BLaER1 treated with 17β-estradiol and CSF1 and Interleukin-3, amounts not matched to agents 10 nM and 100 nM (cell line): ENCODE data around the gene NEK6.

Experiments
- H3K27ac ChIP-seq, 11 experiments: shearing (Covaris generic); formaldehyde crosslinking; 2 replicates each; pipeline ENCODE4 v1.8.1; 2022
- H3K27me3 ChIP-seq, 11 experiments: shearing (Covaris generic); formaldehyde crosslinking; 2 replicates each; pipeline ENCODE4 v1.8.1; 2022
- H3K36me3 ChIP-seq, 11 experiments: shearing (Covaris generic); formaldehyde crosslinking; 2 replicates each; pipeline ENCODE4 v1.8.1; 2022
- H3K4me1 ChIP-seq, 10 experiments: shearing (Covaris generic); formaldehyde crosslinking; 2 replicates each; pipeline ENCODE4 v1.8.1; 2022
- H3K4me2 ChIP-seq, 11 experiments: shearing (Covaris generic); formaldehyde crosslinking; 2 replicates each; pipeline ENCODE4 v1.8.1; 2022
- H3K4me3 ChIP-seq, 10 experiments: shearing (Covaris generic); formaldehyde crosslinking; 2 replicates each; pipeline ENCODE4 v1.8.1; 2022
- H3K9ac ChIP-seq, 11 experiments: shearing (Covaris generic); formaldehyde crosslinking; 2 replicates each; pipeline ENCODE4 v1.8.1; 2022
- H3K9me3 ChIP-seq, 11 experiments: shearing (Covaris generic); formaldehyde crosslinking; replicated peaks in 1 of 11; 2 replicates each; pipeline ENCODE4 v1.8.1; 2022
- H4K20me1 ChIP-seq, 11 experiments: shearing (Covaris generic); formaldehyde crosslinking; 2 replicates each; pipeline ENCODE4 v1.8.1; 2022
- Cebpa-rat ChIP-seq, 11 experiments: shearing (Covaris generic); IDR thresholded peaks; 2 replicates each; pipeline ENCODE4 v1.8.1; 2022

NEK6 gene

DNA sequence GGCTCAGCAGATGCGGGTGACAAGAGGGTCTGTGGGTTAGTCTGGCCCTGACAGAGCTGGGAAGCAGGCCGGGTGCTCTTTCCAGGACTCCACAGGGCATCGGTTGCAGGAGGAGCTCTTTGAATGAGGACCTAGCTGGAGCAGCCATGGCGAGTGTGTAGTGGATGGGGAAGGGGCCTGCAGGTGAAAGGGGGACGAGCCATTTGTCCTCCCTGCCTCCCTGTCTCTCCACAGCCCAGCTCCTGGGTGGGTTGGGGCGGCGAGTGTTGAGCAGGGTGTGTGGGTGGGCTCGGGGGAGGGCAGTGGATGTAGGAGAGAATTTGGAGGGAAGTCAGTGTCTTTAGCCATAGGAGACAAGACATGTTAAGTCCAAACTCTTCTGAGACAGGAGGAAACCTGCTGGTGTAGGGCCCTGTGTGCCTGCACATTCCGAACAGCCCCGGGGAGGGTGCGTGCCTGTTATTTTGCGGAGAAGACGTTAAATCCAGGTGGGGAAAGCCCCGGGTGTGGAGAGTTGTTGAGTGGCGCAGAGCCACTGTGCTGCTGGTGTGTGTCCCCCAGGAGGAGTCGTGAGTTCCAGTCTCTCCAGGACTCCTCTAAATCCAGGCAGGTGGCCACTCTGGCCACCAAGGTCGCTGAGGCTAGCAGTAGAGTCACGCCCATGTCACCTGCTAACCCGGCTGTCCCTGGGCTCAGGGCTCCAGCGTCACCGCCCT lies 83.9 kb downstream of the NEK6 start:
- H3K9ac ChIP-seq = peak overlapping the region in 3 of 11 experiments; percentile 59 to 71 (median 68); a peak in 2 of 22 replicates
- TF ChIP-seq Cebpa-rat (IDR thresholded peaks at IDR 0.05) = no peak
- H4K20me1 ChIP-seq = peaks cover 32 to 71% (median 48%) of the 10 kb centered on the region in 11 experiments; a peak in 21 of 22 replicates
- H3K36me3 ChIP-seq = peaks cover 40 to 77% (median 67%) of the 10 kb centered on the region in 11 experiments
- H3K27me3 ChIP-seq = no peaks in the 10 kb centered on the region
- H3K4me3 ChIP-seq = no peak overlapping the region
- H3K4me1 ChIP-seq = peaks cover 24 to 35% (median 28%) of the 10 kb centered on the region in 10 experiments
- peak overlapping the region; percentile 71 to 94 (median 79); a peak in 21 of 22 replicates for H3K4me2 ChIP-seq
- peaks cover 7 to 17% (median 11%) of the 10 kb centered on the region in 11 experiments; a peak in 18 of 22 replicates for H3K9me3 ChIP-seq
- H3K27ac ChIP-seq = peak overlapping the region in 5 of 11 experiments; percentile 54 to 76 (median 68); a peak in 7 of 22 replicates

DNA sequence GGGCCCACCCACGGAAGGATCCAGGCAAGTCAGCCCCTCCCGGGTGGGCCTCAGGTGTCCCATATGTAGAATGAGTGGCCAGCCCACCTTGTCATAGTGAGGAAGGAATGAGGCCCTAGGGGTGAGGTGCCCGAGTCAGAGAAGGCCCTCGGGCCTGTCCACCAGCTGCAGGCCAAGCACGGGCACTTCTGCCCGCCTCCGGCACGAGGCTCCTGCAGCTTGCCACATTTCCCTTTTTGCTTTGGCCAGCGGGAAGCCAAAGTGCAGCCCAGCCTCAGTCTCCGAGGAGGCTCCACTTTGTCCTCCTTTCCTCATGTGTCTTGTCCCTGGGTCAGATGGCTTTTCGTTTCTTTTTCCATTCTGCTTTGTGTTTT lies 84.6 kb downstream of the NEK6 start:
- H3K27me3 ChIP-seq = no peaks in the 10 kb centered on the region
- H3K4me3 ChIP-seq = 0 out of 20 replicates have a peak overlapping the region, but pooled peaks of 1 of the 10 experiments have one; percentile 12
- peaks cover 32 to 79% (median 56%) of the 10 kb centered on the region in 11 experiments; a peak in 21 of 22 replicates for H4K20me1 ChIP-seq
- H3K9ac ChIP-seq = peak overlapping the region in 10 of 11 experiments; percentile 50 to 71 (median 58); a peak in 18 of 22 replicates
- H3K27ac ChIP-seq = peak overlapping the region in 10 of 11 experiments; percentile 28 to 76 (median 68); a peak in 18 of 22 replicates
- H3K4me1 ChIP-seq = peaks cover 28 to 42% (median 31%) of the 10 kb centered on the region in 10 experiments
- TF ChIP-seq Cebpa-rat (IDR thresholded peaks at IDR 0.05) = no peak
- H3K9me3 ChIP-seq = peaks cover 3 to 10% (median 5%) of the 10 kb centered on the region in 11 experiments; a peak in 16 of 22 replicates
- peaks cover 37 to 77% (median 67%) of the 10 kb centered on the region in 11 experiments for H3K36me3 ChIP-seq
- H3K4me2 ChIP-seq = peak overlapping the region; percentile 71 to 94 (median 79)

DNA sequence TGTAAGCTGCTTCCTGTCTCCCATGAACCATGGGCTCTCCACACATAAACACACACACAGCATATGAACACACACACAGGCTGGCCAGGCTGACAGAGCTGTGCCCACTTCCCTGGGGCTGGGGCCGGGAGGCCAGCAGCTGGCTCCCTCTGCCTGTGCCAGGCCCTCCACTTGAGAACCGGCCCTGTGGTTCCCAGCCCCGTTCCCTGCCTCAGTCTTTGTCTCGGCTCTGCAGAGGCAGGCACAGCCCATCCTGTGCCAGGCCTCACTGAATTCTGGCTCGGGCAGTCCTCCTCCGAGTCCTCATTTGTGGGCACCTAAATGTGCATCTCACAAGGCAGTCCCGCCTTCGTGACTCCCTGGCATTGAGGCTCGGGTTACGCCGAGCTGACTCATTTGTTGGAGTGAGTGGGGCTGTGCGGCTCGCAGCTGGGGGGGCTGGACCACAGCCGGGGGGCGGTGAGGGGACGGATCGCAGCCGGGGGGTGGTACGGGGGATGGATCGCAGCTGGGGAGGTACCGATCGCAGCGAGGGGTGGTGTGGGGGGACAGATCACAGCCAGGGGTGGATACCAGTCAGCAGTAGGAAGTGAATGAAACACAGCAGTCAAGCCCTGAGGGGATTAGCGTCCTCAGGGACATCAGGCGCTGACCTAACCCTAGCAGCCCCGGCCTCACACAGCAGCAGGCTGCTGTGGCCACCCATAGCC lies 85.2 kb downstream of the NEK6 start:
- TF ChIP-seq Cebpa-rat (IDR thresholded peaks at IDR 0.05) = no peak
- Histone ChIP-seq H3K4me3 (peak overlapping the region in 2 of 10 experiments; percentile 16 to 22; a peak in 2 of 20 replicates), H3K9ac (peak overlapping the region; percentile 40 to 71 (median 57); a peak in 20 of 22 replicates), H3K9me3 (peaks cover 0 to 4% (median 0%) of the 10 kb centered on the region in 11 experiments; a peak in 5 of 22 replicates), H3K4me2 (peak overlapping the region; percentile 71 to 94 (median 79)), H3K27me3 (no peaks in the 10 kb centered on the region), H3K36me3 (peaks cover 37 to 77% (median 67%) of the 10 kb centered on the region in 11 experiments), H3K4me1 (peaks cover 28 to 46% (median 33%) of the 10 kb centered on the region in 10 experiments), H4K20me1 (peaks cover 32 to 84% (median 59%) of the 10 kb centered on the region in 11 experiments; a peak in 21 of 22 replicates), H3K27ac (peak overlapping the region in 10 of 11 experiments; percentile 28 to 76 (median 68); a peak in 18 of 22 replicates)

DNA sequence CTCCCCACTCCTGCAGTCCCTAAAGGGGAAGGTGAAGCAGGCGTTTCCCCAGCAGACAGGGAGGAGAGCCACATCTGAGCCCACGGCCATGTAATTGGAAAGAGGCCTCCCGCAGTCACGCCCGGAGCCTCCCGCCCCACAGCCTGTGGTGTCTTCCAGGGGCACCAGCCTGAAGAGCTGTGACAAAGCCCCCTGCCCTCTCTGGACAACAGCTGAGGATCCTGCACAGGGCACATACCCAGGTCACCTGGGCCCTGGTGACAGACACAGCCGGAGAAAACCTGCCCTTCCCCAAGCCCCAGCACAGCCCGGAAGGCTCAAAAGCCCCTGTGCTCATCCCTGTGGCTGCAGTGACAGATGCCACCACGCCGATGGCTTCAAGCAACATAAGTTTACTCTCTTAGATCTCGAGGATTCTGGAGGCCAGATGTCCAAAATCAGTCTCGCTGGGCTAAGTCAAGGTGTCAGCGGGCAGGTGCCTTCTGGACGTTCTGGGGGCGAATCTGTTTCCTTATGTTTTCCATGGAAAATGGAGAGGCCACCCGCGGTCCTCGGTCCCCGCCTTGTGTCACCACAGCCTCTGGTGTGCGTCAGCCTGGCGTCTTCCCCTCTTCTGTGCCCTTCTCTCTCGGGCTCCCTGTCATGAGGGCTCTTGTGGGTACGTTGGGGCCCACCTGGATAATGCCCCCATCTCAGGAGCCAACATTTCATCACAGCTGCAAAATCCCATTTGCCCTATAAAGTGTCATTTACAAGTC lies 86.0 kb downstream of the NEK6 start:
- Histone ChIP-seq H3K4me2 (peak overlapping the region; percentile 68 to 94 (median 79)), H4K20me1 (peaks cover 39 to 92% (median 66%) of the 10 kb centered on the region in 11 experiments; a peak in 21 of 22 replicates), H3K27ac (peak overlapping the region in 9 of 11 experiments; percentile 41 to 76 (median 68); a peak in 16 of 22 replicates), H3K4me1 (peaks cover 28 to 46% (median 34%) of the 10 kb centered on the region in 10 experiments), H3K9me3 (no peaks in the 10 kb centered on the region), H3K27me3 (no peaks in the 10 kb centered on the region), H3K4me3 (peak overlapping the region in 1 of 10 experiments; percentile 16; a peak in 2 of 20 replicates), H3K9ac (peak overlapping the region; percentile 40 to 71 (median 57); a peak in 19 of 22 replicates), H3K36me3 (peaks cover 38 to 77% (median 67%) of the 10 kb centered on the region in 11 experiments)
- TF ChIP-seq Cebpa-rat (IDR thresholded peaks at IDR 0.05) = no peak

DNA sequence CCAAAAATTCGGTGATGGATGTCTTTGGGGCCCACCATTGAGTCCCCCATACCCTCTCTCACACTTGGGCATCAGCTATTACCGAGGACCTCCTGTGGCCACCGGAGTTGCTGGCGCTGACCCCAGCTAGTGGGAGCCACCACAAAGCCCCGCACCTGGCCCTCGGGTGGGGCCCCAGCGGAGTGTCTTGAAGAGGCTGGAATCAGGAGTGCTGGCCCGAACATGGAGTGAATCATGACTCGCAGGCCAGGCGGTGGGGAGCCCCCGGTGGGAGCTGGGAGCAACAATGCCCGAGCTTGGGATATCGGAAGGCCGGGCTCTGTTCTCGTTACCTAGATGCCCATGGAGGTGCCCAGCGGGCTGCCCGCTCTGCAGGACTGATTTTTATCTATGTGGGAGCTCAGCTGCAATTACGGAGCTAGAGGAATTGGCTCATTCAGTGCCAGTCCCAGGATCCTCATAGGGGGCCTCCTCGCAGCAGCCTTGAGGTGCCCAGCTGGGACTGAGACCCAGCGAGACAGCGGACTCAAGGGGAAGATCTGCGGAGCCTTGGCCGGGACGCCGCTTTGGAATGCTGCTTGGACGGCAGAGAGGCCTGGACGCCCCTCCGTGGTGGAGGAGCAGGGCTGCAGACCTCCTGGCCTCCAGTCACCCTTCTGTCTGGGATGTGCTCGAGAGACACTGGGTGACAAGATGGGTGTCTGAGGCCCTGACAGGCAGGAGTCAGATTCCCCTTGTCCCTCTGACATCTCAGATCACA lies 86.7 kb downstream of the NEK6 start:
- peaks cover 45 to 78% (median 70%) of the 10 kb centered on the region in 11 experiments for H3K36me3 ChIP-seq

DNA sequence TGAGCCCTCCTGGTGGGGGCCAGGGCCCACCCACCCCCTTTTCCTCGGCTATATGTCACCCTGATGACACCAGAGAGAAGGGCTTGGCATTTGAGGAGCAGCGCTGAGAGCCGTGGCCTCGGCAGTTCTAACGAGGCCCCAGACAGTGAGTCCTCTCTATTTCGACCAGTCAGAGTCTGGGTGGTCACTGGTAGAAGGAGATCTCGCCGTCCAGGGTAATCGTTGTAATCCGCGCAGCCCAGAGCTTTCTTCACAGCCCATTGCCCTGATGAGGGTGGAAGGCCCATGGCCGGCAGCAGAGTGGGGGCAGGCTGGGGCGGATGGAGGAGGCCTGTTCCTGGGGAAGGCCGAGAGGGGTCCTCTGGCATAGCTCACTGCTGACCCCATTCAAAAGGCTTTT lies 87.3 kb downstream of the NEK6 start:
- no peak for TF ChIP-seq Cebpa-rat (IDR thresholded peaks at IDR 0.05)
- H3K27me3 ChIP-seq = no peaks in the 10 kb centered on the region
- no peak overlapping the region; a peak in 1 of 22 replicates for H3K27ac ChIP-seq
- peaks cover 47 to 78% (median 71%) of the 10 kb centered on the region in 11 experiments for H3K36me3 ChIP-seq
- H4K20me1 ChIP-seq = peaks cover 40 to 97% (median 80%) of the 10 kb centered on the region in 11 experiments; a peak in 21 of 22 replicates
- no peak overlapping the region for H3K4me3 ChIP-seq
- H3K9me3 ChIP-seq = no peaks in the 10 kb centered on the region
- peaks cover 28 to 46% (median 34%) of the 10 kb centered on the region in 10 experiments for H3K4me1 ChIP-seq
- no peak overlapping the region for H3K9ac ChIP-seq
- no peak overlapping the region for H3K4me2 ChIP-seq

More for the DNA sequence above, 86.7 kb downstream of the NEK6 start:
- Histone ChIP-seq H3K9me3 (no peaks in the 10 kb centered on the region), H3K4me2 (peak overlapping the region in 3 of 11 experiments; percentile 68 to 82 (median 72); a peak in 3 of 22 replicates), H3K9ac (no peak overlapping the region; a peak in 1 of 22 replicates), H3K27ac (no peak overlapping the region; a peak in 1 of 22 replicates), H4K20me1 (peaks cover 40 to 93% (median 74%) of the 10 kb centered on the region in 11 experiments; a peak in 21 of 22 replicates), H3K4me1 (peaks cover 28 to 46% (median 34%) of the 10 kb centered on the region in 10 experiments), H3K27me3 (no peaks in the 10 kb centered on the region), H3K4me3 (no peak overlapping the region)
- no peak for TF ChIP-seq Cebpa-rat (IDR thresholded peaks at IDR 0.05)

DNA sequence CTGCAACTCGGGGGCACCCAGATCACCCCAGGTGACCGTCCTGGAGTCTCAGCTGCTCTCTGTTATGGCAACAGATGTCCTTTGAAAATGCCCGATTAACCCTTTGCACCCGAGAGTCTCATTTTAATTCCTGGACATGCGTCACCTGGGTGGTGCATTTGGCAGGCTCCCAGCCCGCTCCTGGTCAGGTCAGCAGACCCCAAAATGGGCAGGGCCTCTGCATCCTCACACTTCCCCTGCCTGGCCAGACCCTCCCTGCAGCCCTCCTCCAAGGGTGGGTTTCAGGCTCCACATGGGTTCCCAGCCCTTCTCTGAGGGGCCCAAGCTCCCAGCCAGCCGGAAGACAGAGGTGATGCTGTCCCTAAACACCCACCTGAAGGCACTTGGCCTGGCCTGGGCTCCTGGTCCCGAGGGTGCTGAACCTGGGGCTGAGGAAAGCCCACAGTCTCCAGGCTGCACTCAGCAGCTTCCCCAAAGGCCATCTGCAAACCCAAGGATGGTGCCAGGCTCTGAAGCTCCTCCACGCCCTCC lies 88.1 kb downstream of the NEK6 start:
- H3K27ac ChIP-seq = no peak overlapping the region; a peak in 1 of 22 replicates

More for the DNA sequence above, 88.1 kb downstream of the NEK6 start:
- Histone ChIP-seq H3K9me3 (no peaks in the 10 kb centered on the region), H3K36me3 (peaks cover 55 to 78% (median 72%) of the 10 kb centered on the region in 11 experiments), H3K9ac (no peak overlapping the region), H4K20me1 (peaks cover 40 to 97% (median 87%) of the 10 kb centered on the region in 11 experiments; a peak in 21 of 22 replicates), H3K27me3 (no peaks in the 10 kb centered on the region), H3K4me2 (no peak overlapping the region), H3K4me1 (peaks cover 28 to 46% (median 34%) of the 10 kb centered on the region in 10 experiments), H3K4me3 (no peak overlapping the region)
- TF ChIP-seq Cebpa-rat (IDR thresholded peaks at IDR 0.05) = no peak
